ENCODE measurements around the gene ISX. TPM values are rescaled to one million over a fixed set of nuclear protein-coding genes. Genes with fewer than 3 reads are reported as not detected.

ISX gene
- total RNA-seq, 4 donors from 2014 or later: not detected

GRCh38 chr22:35057155-35057554 lies 8.8 kb upstream of the ISX start:
- Histone ChIP-seq H3K27me3 (peaks cover 0 to 30% (median 0%) of the 10 kb centered on the region in 4 donors), H3K9me3 (no peaks in the 10 kb centered on the region), H3K36me3 (no peaks in the 10 kb centered on the region), H3K4me3 (no peak overlapping the region), H3K27ac (no peak overlapping the region), H3K4me1 (no peaks in the 10 kb centered on the region)
- no peak for DNase-seq
- TF ChIP-seq CTCF (IDR thresholded peaks at IDR 0.05): no peak
- TF ChIP-seq POLR2A (IDR thresholded peaks at IDR 0.05): no peak
- intact Hi-C loops (cut with DNase I): no loop called here
- 60 to 69% methylated on average over 1 of the region's 1 CpG for WGBS, 2 donors

- 82 to 90% methylated on average over 3 of the region's 3 CpGs for WGBS, 2 donors
- no peak for DNase-seq
These were observed 6.3 kb upstream of the ISX start for GRCh38 chr22:35059632-35060031.

GRCh38 chr22:35064664-35065063 lies 1.3 kb upstream of the ISX start:
- Histone ChIP-seq H3K4me1 (no peaks in the 10 kb centered on the region), H3K9me3 (no peaks in the 10 kb centered on the region), H3K36me3 (no peaks in the 10 kb centered on the region), H3K27ac (no peak overlapping the region), H3K27me3 (peaks cover 0 to 4% (median 0%) of the 10 kb centered on the region in 4 donors), H3K4me3 (no peak overlapping the region)
- DNase-seq: no peak
- intact Hi-C loops (cut with DNase I): no loop called here
- TF ChIP-seq CTCF (IDR thresholded peaks at IDR 0.05): no peak
- TF ChIP-seq POLR2A (IDR thresholded peaks at IDR 0.05): no peak
- 64 to 86% methylated on average over 1 of the region's 1 CpG for WGBS, 2 donors

More at GRCh38 chr22:35059632-35060031, 6.3 kb upstream of the ISX start:
- no peak for TF ChIP-seq CTCF (IDR thresholded peaks at IDR 0.05)
- no peak for TF ChIP-seq POLR2A (IDR thresholded peaks at IDR 0.05)
- no peaks in the 10 kb centered on the region for H3K9me3 ChIP-seq
- H3K27ac ChIP-seq: no peak overlapping the region
- H3K36me3 ChIP-seq: no peaks in the 10 kb centered on the region
- intact Hi-C loops (cut with DNase I): no loop called here
- peaks cover 0 to 18% (median 0%) of the 10 kb centered on the region in 4 donors for H3K27me3 ChIP-seq
- H3K4me1 ChIP-seq: no peaks in the 10 kb centered on the region
- H3K4me3 ChIP-seq: no peak overlapping the region

GRCh38 chr22:35065183-35065582 lies 775 bp upstream of the ISX start:
- peaks cover 0 to 4% (median 0%) of the 10 kb centered on the region in 4 donors for H3K27me3 ChIP-seq
- intact Hi-C loops (cut with DNase I): no loop called here
- no peak for DNase-seq

GRCh38 chr22:35066768-35067167 lies 810 bp downstream of the ISX start:
- no peak overlapping the region for H3K27ac ChIP-seq
- peaks cover 0 to 4% (median 0%) of the 10 kb centered on the region in 4 donors for H3K27me3 ChIP-seq
- intact Hi-C loops (cut with DNase I): no loop called here
- no peak overlapping the region for H3K4me3 ChIP-seq
- H3K4me1 ChIP-seq: no peaks in the 10 kb centered on the region
- WGBS, 2 donors: 40 to 80% methylated on average over 1 to 3 of the region's 7 CpGs
- TF ChIP-seq CTCF (IDR thresholded peaks at IDR 0.05) (no peak), POLR2A (IDR thresholded peaks at IDR 0.05) (no peak)
- DNase-seq: no peak
- H3K9me3 ChIP-seq: no peaks in the 10 kb centered on the region
- H3K36me3 ChIP-seq: no peaks in the 10 kb centered on the region

More at GRCh38 chr22:35065183-35065582, 775 bp upstream of the ISX start:
- Histone ChIP-seq H3K9me3 (no peaks in the 10 kb centered on the region), H3K27ac (no peak overlapping the region), H3K4me3 (no peak overlapping the region), H3K4me1 (no peaks in the 10 kb centered on the region), H3K36me3 (no peaks in the 10 kb centered on the region)
- TF ChIP-seq CTCF (IDR thresholded peaks at IDR 0.05) (no peak), POLR2A (IDR thresholded peaks at IDR 0.05) (no peak)
- 57% methylated on average over 1 of the region's 1 CpG; no CpG with 5 or more reads in 1 of the 2 donors for WGBS, 2 donors
